Stomach (tissue), 4 donors: ENCODE results near the gene HAGH.

Source experiments
- POLR2A ChIP-seq, 4 donors: fragments of 450-650 bp; IDR thresholded peaks; one replicate each; pipeline ENCODE4 v1.6.1; 2016; ENCODE audit warnings: antibody characterized with exemption in 4 of 4, control low read depth in 2 of 4, mild to moderate bottlenecking in 1 of 4, moderate library complexity in 1 of 4
- POLR2AphosphoS5 ChIP-seq, 3 donors: sonication (generic); formaldehyde crosslinking; IDR thresholded peaks; one replicate each; pipeline ENCODE4 v1.6.1; 2016; ENCODE audit warnings: antibody characterized with exemption in 3 of 3

- no peak for TF ChIP-seq POLR2A (IDR thresholded peaks at IDR 0.05)
- TF ChIP-seq POLR2AphosphoS5 (IDR thresholded peaks at IDR 0.05) = no peak
Measured at GRCh38 chr16:1825381-1825863, 1.2 kb downstream of the HAGH start.
